ENCODE results near the gene CTSZ.

DNA sequence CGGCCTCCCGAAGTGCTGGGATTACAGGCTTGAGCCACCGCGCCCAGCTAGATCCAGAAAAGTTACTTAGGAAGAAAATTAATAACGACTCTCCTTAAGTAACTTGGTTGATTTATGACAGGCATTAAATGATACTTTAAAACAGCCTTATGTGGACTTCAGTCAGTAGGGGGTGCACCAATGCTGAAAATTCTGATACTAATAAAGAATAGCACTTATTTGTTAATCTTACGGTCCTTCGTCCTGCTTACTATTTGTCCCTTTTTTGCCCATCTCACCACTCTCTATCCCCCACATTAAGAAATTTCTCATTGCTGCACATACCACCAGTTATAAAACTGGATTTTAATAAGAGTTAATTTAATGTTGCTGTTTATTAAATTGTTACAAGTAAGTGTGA is 48.2 kb upstream of the CTSZ start:
- TF ChIP-seq, protein P1, sequence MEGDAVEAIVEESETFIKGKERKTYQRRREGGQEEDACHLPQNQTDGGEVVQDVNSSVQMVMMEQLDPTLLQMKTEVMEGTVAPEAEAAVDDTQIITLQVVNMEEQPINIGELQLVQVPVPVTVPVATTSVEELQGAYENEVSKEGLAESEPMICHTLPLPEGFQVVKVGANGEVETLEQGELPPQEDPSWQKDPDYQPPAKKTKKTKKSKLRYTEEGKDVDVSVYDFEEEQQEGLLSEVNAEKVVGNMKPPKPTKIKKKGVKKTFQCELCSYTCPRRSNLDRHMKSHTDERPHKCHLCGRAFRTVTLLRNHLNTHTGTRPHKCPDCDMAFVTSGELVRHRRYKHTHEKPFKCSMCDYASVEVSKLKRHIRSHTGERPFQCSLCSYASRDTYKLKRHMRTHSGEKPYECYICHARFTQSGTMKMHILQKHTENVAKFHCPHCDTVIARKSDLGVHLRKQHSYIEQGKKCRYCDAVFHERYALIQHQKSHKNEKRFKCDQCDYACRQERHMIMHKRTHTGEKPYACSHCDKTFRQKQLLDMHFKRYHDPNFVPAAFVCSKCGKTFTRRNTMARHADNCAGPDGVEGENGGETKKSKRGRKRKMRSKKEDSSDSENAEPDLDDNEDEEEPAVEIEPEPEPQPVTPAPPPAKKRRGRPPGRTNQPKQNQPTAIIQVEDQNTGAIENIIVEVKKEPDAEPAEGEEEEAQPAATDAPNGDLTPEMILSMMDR (conservative IDR thresholded peaks at IDR 0.05; ENCODE audit: low read depth in 2 of 2) = peak; percentile 21 to 24; a peak in 3 of 4 replicates
- TF ChIP-seq EZH2 (IDR thresholded peaks at IDR 0.05; ENCODE audit: low read depth, unreplicated experiment) = no peak
- no peak for TF ChIP-seq NANOG (IDR thresholded peaks at IDR 0.05; ENCODE audit: borderline replicate concordance)
- TF ChIP-seq, protein P2, sequence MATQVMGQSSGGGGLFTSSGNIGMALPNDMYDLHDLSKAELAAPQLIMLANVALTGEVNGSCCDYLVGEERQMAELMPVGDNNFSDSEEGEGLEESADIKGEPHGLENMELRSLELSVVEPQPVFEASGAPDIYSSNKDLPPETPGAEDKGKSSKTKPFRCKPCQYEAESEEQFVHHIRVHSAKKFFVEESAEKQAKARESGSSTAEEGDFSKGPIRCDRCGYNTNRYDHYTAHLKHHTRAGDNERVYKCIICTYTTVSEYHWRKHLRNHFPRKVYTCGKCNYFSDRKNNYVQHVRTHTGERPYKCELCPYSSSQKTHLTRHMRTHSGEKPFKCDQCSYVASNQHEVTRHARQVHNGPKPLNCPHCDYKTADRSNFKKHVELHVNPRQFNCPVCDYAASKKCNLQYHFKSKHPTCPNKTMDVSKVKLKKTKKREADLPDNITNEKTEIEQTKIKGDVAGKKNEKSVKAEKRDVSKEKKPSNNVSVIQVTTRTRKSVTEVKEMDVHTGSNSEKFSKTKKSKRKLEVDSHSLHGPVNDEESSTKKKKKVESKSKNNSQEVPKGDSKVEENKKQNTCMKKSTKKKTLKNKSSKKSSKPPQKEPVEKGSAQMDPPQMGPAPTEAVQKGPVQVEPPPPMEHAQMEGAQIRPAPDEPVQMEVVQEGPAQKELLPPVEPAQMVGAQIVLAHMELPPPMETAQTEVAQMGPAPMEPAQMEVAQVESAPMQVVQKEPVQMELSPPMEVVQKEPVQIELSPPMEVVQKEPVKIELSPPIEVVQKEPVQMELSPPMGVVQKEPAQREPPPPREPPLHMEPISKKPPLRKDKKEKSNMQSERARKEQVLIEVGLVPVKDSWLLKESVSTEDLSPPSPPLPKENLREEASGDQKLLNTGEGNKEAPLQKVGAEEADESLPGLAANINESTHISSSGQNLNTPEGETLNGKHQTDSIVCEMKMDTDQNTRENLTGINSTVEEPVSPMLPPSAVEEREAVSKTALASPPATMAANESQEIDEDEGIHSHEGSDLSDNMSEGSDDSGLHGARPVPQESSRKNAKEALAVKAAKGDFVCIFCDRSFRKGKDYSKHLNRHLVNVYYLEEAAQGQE (IDR thresholded peaks at IDR 0.05; ENCODE audit: unreplicated experiment) = no peak
- TF ChIP-seq POLR2AphosphoS5 (IDR thresholded peaks at IDR 0.05; ENCODE audit: low read depth) = no peak
- no peak for TF ChIP-seq EZH2phosphoT487 (IDR thresholded peaks at IDR 0.05; ENCODE audit: unreplicated experiment)
- TF ChIP-seq, protein P3, sequence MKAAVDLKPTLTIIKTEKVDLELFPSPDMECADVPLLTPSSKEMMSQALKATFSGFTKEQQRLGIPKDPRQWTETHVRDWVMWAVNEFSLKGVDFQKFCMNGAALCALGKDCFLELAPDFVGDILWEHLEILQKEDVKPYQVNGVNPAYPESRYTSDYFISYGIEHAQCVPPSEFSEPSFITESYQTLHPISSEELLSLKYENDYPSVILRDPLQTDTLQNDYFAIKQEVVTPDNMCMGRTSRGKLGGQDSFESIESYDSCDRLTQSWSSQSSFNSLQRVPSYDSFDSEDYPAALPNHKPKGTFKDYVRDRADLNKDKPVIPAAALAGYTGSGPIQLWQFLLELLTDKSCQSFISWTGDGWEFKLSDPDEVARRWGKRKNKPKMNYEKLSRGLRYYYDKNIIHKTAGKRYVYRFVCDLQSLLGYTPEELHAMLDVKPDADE (IDR thresholded peaks at IDR 0.05) = no peak
- TF ChIP-seq ZNF114 (CRISPR knock-in tag; IDR thresholded peaks at IDR 0.05) = no peak
